ENCODE results near the gene KRT84. TPM values are rescaled to one million over a fixed set of nuclear protein-coding genes. Genes with fewer than 3 reads are reported as not detected.

KRT84 gene
- total RNA-seq, 1 experiment from 2014 or later = 0.15 TPM

DNA sequence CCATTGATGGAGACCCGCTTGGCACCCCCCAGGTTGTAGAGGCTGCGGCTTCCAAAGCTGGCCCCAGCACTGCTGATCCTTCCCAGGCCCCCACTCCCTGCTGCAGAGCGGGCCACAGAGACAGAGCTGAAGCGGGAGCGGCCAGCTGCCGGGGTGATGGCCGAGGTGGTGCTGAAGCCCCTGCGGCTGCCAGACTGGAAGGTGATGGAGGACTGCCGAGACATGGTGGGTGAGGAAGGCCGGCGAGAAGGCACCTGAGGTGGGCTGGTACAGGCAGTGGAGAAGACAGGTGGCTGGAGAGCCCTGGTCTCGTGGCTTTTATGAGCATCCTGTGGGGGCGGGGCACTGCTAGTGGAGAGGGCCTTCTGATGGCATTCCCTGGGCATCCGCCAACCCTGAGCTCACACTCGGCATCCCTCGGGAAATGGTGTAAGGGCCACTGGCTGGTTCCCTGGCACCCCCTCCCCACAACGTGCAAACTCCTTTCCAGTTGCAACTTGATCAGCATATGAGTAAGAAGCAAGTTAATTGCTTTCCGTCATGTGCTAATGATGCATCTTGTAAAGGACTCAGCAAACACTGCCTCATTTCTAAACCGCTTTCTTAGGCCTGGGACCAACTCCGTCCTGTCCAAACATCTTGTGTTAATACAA, 48.8 kb upstream of the KRT84 start, which contains the start of gene KRT75:
TSS of gene KRT75 (minus strand) at position 291 of the 653 bp plus-strand sequence. CDS start at position 224, 67 bp downstream.
- ATAC-seq = peak; percentile 68
- Histone ChIP-seq H3K36me3 (ENCODE audit: low read depth, low read length) (no peaks in the 10 kb centered on the region), H3K27ac (ENCODE audit: low read length) (peak within 1 kb of the TSS; percentile 93), H3K9ac (ENCODE audit: low read length) (peak within 1 kb of the TSS; percentile 74), H3K27me3 (ENCODE audit: low read length) (no peaks in the 10 kb centered on the region), H3F3A (ENCODE audit: low read length, unreplicated experiment) (peaks cover 12% of the 10 kb centered on the region), H3K79me2 (ENCODE audit: low read length) (no peaks in the 10 kb centered on the region), H3K4me1 (ENCODE audit: insufficient read depth, low read length) (peaks cover 55% of the 10 kb centered on the region), H3K9me2 (replicated peaks; ENCODE audit: low read length) (no peaks in the 10 kb centered on the region), H2AFZ (ENCODE audit: low read length) (no peak within 1 kb of the TSS), H4K20me1 (ENCODE audit: low read length) (no peaks in the 10 kb centered on the region), H3K4me3 (ENCODE audit: low read length) (no peak within 1 kb of the TSS), H3K4me2 (ENCODE audit: low read length) (peak within 1 kb of the TSS; percentile 33), H3K9me3 (ENCODE audit: low read length) (no peaks in the 10 kb centered on the region)
- intact Hi-C loops (cut with micrococcal nuclease) = loop anchor here (1.0 kb wide), 1 partner anchor 20 kb away; no protein-coding TSS in a partner anchor
- CTCF ChIA-PET = no interaction called here
- POLR2A ChIA-PET (ENCODE audit: unreplicated experiment) = no interaction called here
- peak; percentile 89 for DNase-seq
- BruUV-seq (replicated peaks) = no TSS peak
- TF ChIP-seq EZH2phosphoT487 (IDR thresholded peaks at IDR 0.05; ENCODE audit: borderline replicate concordance, low read length) = no peak
- TF ChIP-seq CTCF (conservative IDR thresholded peaks at IDR 0.05; ENCODE audit: low read depth, low read length) = no peak
- TF ChIP-seq EZH2 (IDR thresholded peaks at IDR 0.05; ENCODE audit: low read length, unreplicated experiment) = no peak

- Histone ChIP-seq H3K36me3 (ENCODE audit: low read depth, low read length) (no peaks in the 10 kb centered on the region), H3K27ac (ENCODE audit: low read length) (peak overlapping the region; percentile 93), H3K4me3 (ENCODE audit: low read length) (no peak overlapping the region), H3K27me3 (ENCODE audit: low read length) (no peaks in the 10 kb centered on the region), H3F3A (ENCODE audit: low read length, unreplicated experiment) (peaks cover 12% of the 10 kb centered on the region), H3K4me2 (ENCODE audit: low read length) (peak overlapping the region; percentile 28), H3K9ac (ENCODE audit: low read length) (peak overlapping the region; percentile 54; the same call in 1 of the 2 replicates), H3K79me2 (ENCODE audit: low read length) (no peaks in the 10 kb centered on the region), H3K4me1 (ENCODE audit: insufficient read depth, low read length) (peaks cover 49% of the 10 kb centered on the region), H4K20me1 (ENCODE audit: low read length) (no peaks in the 10 kb centered on the region), H3K9me2 (replicated peaks; ENCODE audit: low read length) (no peaks in the 10 kb centered on the region), H2AFZ (ENCODE audit: low read length) (no peak overlapping the region), H3K9me3 (ENCODE audit: low read length) (no peaks in the 10 kb centered on the region)
- BruUV-seq (replicated peaks) = TSS peak; percentile 40
- intact Hi-C loops (cut with micrococcal nuclease) = loop anchor here (1.0 kb wide), 1 partner anchor 21 kb away; no protein-coding TSS in a partner anchor
- DNase-seq = no peak
- POLR2A ChIA-PET (ENCODE audit: unreplicated experiment) = no interaction called here
- TF ChIP-seq EZH2phosphoT487 (IDR thresholded peaks at IDR 0.05; ENCODE audit: borderline replicate concordance, low read length) = no peak
- TF ChIP-seq CTCF (conservative IDR thresholded peaks at IDR 0.05; ENCODE audit: low read depth, low read length) = no peak
- TF ChIP-seq EZH2 (IDR thresholded peaks at IDR 0.05; ENCODE audit: low read length, unreplicated experiment) = no peak
- no peak for ATAC-seq
- CTCF ChIA-PET = no interaction called here
These were observed 48.1 kb upstream of the KRT84 start for GRCh38 chr12:52433501-52434080.

Data from PC-3 (cell line).